SK-N-SH (cell line): Measurements from ENCODE around the gene YWHAH. TPM values are rescaled to one million over a fixed set of nuclear protein-coding genes. Genes with fewer than 3 reads are reported as not detected.

ENCODE experiments used
- CTCF ChIA-PET: fragments of 300-600, 350-600 bp; formaldehyde crosslinking; extraction: SDS; loops from one replicate; lab custom pipeline; 2021; lab: Yijun Ruan, JAX
- POLR2A ChIA-PET: fragments of 350-600 bp; sonication (Branson Sonifier 250); formaldehyde crosslinking; extraction: SDS; loops from one replicate; lab custom pipeline; 2020; ENCODE audit warnings: antibody characterized with exemption, inconsistent platforms; lab: Yijun Ruan, JAX
- DNase-seq: peaks from one replicate; pipeline ENCODE4 v3.0.0; 2012
- H2AFZ ChIP-seq: fragments of 200-600 bp; sonication (generic); 2 replicates; pipeline ENCODE4 v1.8.1; 2016; ENCODE audit warnings: antibody characterized with exemption, mild to moderate bottlenecking, low read depth
- H3F3A ChIP-seq: fragments of 200-600 bp; sonication (generic); replicated peaks from 2 replicates; pipeline ENCODE3; 2016; ENCODE audit warnings: antibody characterized with exemption, mild to moderate bottlenecking; ENCODE audit not compliant: insufficient read depth
- H3K27ac ChIP-seq, 2 experiments: fragments of 200-500 bp in 1 of 2; fragments of 200-600 bp in 1 of 2; sonication (Bioruptor generic) in 1 of 2; sonication (generic), shearing (Covaris generic) in 1 of 2; 2 replicates each; pipeline versions ENCODE4 v1.5.1 to v1.6.1; 2014 to 2016; ENCODE audit warnings: low read depth in 2 of 2, inconsistent platforms in 1 of 2, low read length in 1 of 2, mild to moderate bottlenecking in 1 of 2, mixed read lengths in 1 of 2
- H3K27me3 ChIP-seq: fragments of 200-600 bp; sonication (generic), shearing (Covaris generic); 2 replicates; pipeline ENCODE4 v1.6.1; 2016; ENCODE audit warnings: mixed run types; ENCODE audit not compliant: insufficient read depth
- H3K36me3 ChIP-seq, 2 experiments: fragments of 200-500 bp in 1 of 2; fragments of 200-600 bp in 1 of 2; sonication (Bioruptor generic) in 1 of 2; sonication (generic) in 1 of 2; replicated peaks in 1 of 2; 2 replicates each; pipeline versions ENCODE3 to v1.5.1; 2014 to 2016; ENCODE audit warnings: low read length in 1 of 2, mild to moderate bottlenecking in 1 of 2; ENCODE audit not compliant: insufficient read depth in 2 of 2, control insufficient read depth in 1 of 2
- H3K4me1 ChIP-seq, 2 experiments: fragments of 200-500 bp in 1 of 2; fragments of 200-600 bp in 1 of 2; sonication (Bioruptor generic) in 1 of 2; sonication (generic), shearing (Covaris generic) in 1 of 2; 2 replicates each; pipeline versions ENCODE4 v1.5.1 to v1.6.1; 2014 to 2016; ENCODE audit warnings: low read depth in 1 of 2, low read length in 1 of 2, mixed run types in 1 of 2; ENCODE audit not compliant: insufficient read depth in 2 of 2, control insufficient read depth in 1 of 2
- H3K4me2 ChIP-seq: fragments of 200-600 bp; sonication (generic), shearing (Covaris generic); 2 replicates; pipeline ENCODE4 v1.6.1; 2017; ENCODE audit warnings: mixed run types
- H3K4me3 ChIP-seq, 2 experiments: fragments of 200-500 bp in 1 of 2; fragments of 200-600 bp in 1 of 2; sonication (Bioruptor generic) in 1 of 2; sonication (generic), shearing (Covaris generic) in 1 of 2; 2 replicates each; pipeline versions ENCODE4 v1.5.1 to v1.8.1; 2014 to 2016; ENCODE audit warnings: low read depth in 2 of 2, inconsistent platforms in 1 of 2, low read length in 1 of 2, mild to moderate bottlenecking in 1 of 2, mixed read lengths in 1 of 2, moderate library complexity in 1 of 2
- H3K79me2 ChIP-seq: fragments of 200-600 bp; sonication (generic); 2 replicates; pipeline ENCODE4 v1.8.1; 2017; ENCODE audit warnings: mild to moderate bottlenecking; ENCODE audit not compliant: insufficient read depth
- H3K9ac ChIP-seq: fragments of 200-600 bp; sonication (generic); 2 replicates; pipeline ENCODE4 v1.6.1; 2017; ENCODE audit warnings: mixed run types
- H3K9me2 ChIP-seq: fragments of 200-600 bp; sonication (generic); 2 replicates; pipeline ENCODE4 v1.6.1; 2017; ENCODE audit warnings: mixed run types
- H3K9me3 ChIP-seq: fragments of 200-600 bp; sonication (generic); 2 replicates; pipeline ENCODE4 v1.6.1; 2017; ENCODE audit warnings: mixed run types, mild to moderate bottlenecking, moderate library complexity
- H4K20me1 ChIP-seq: fragments of 200-600 bp; sonication (generic); 2 replicates; pipeline ENCODE4 v1.6.1; 2017; ENCODE audit warnings: mild to moderate bottlenecking, mixed run types; ENCODE audit not compliant: insufficient read depth
- ELF1 ChIP-seq: IDR thresholded peaks from 2 replicates; pipeline ENCODE4 v1.4.0; 2012
- EZH2phosphoT487 ChIP-seq: fragments of 200-600 bp; sonication (generic); IDR thresholded peaks from 2 replicates; pipeline ENCODE4 v1.6.1; 2017; ENCODE audit warnings: low read depth, mixed run types, mild to moderate bottlenecking, antibody characterized with exemption, moderate library complexity, borderline replicate concordance
- FOSL2 ChIP-seq: IDR thresholded peaks from 2 replicates; pipeline ENCODE4 v1.4.0; 2012; ENCODE audit warnings: low read depth, mild to moderate bottlenecking, moderate library complexity, borderline replicate concordance
- FOXJ3 ChIP-seq: sonication (generic); formaldehyde crosslinking; IDR thresholded peaks from 2 replicates; pipeline ENCODE4 v1.5.1; 2020; ENCODE audit warnings: mild to moderate bottlenecking, missing genetic modification reagents
- GATA2 ChIP-seq: sonication (generic); formaldehyde crosslinking; IDR thresholded peaks from 2 replicates; pipeline ENCODE4 v1.5.0; 2020; ENCODE audit warnings: mild to moderate bottlenecking, missing genetic modification reagents
- IRF3 ChIP-seq: fragments of 150-350 bp; IDR thresholded peaks from 2 replicates; pipeline ENCODE4 v1.6.1; 2016; ENCODE audit warnings: mild to moderate bottlenecking, low read depth, low read length
- JUND ChIP-seq: IDR thresholded peaks from 2 replicates; pipeline ENCODE4 v1.4.0; 2012
- MEF2A ChIP-seq: IDR thresholded peaks from 2 replicates; pipeline ENCODE4 v1.4.0; 2012; ENCODE audit warnings: low read depth, borderline replicate concordance
- MXI1 ChIP-seq: IDR thresholded peaks from 2 replicates; pipeline ENCODE4 v1.6.1; 2012; ENCODE audit warnings: mild to moderate bottlenecking, low read depth, low read length, improper control_type of control experiment
- NFIC ChIP-seq: IDR thresholded peaks from 2 replicates; pipeline ENCODE4 v1.4.0; 2012; ENCODE audit warnings: borderline replicate concordance
- POLR2AphosphoS5 ChIP-seq: IDR thresholded peaks from 2 replicates; pipeline ENCODE4 v1.6.1; 2012; ENCODE audit warnings: low read depth, low read length
- RAD21 ChIP-seq: IDR thresholded peaks from 2 replicates; pipeline ENCODE4 v1.6.1; 2012; ENCODE audit warnings: mild to moderate bottlenecking, low read length
- RFX5 ChIP-seq: IDR thresholded peaks from 2 replicates; pipeline ENCODE4 v1.6.1; 2012; ENCODE audit warnings: mild to moderate bottlenecking, improper control_type of control experiment, low read length
- SMC3 ChIP-seq: IDR thresholded peaks from 2 replicates; pipeline ENCODE4 v1.6.1; 2012; ENCODE audit warnings: low read depth, low read length, improper control_type of control experiment
- TEAD4 ChIP-seq: IDR thresholded peaks from 2 replicates; pipeline ENCODE4 v1.4.0; 2012; ENCODE audit warnings: mild to moderate bottlenecking, borderline replicate concordance; ENCODE audit not compliant: insufficient read depth
- USF1 ChIP-seq: IDR thresholded peaks from 2 replicates; pipeline ENCODE4 v1.4.0; 2012; ENCODE audit warnings: low read depth, borderline replicate concordance
- WGBS: methylation state at CpG from one replicate; pipeline ENCODE4 v1.1.6; 2017; ENCODE audit warnings: low lambda C conversion rate; 5-methylcytosine and 5-hydroxymethylcytosine counted together
- polyA plus RNA-seq, 3 experiments: library from polyadenylated mRNA; depleted of rRNA; stranded (reverse); fragments of >200 nt; gene quantifications; 2 replicates each; pipeline ENCODE4 v1.2.3, GENCODE V29; 2012

YWHAH gene
- polyA plus RNA-seq, 1 of the 3 experiments (the other 2 are of a cell fraction), result 102 TPM

GRCh38 chr22:31932863-31933262, 11.5 kb upstream of the YWHAH start:
- Histone ChIP-seq H3K4me2 (no peak overlapping the region), H4K20me1 (no peaks in the 10 kb centered on the region), H3K79me2 (no peaks in the 10 kb centered on the region), H3K9me2 (no peaks in the 10 kb centered on the region), H3K36me3 (no peaks in the 10 kb centered on the region)
- no peak for DNase-seq
- POLR2A ChIA-PET, result no interaction called here
- TF ChIP-seq FOSL2 (no peak), GATA2 (CRISPR knock-in tag) (no peak), MXI1 (no peak), FOXJ3 (CRISPR knock-in tag) (no peak), TEAD4 (no peak), RFX5 (no peak), SMC3 (no peak), POLR2AphosphoS5 (no peak), MEF2A (no peak), JUND (no peak)
- TF ChIP-seq, all 33 proteins: peak for 0
- H3K9ac ChIP-seq, result no peak overlapping the region
- H3K9me3 ChIP-seq, result no peaks in the 10 kb centered on the region
- H3F3A ChIP-seq, result no peaks in the 10 kb centered on the region
- CTCF ChIA-PET, result no interaction called here
- H2AFZ ChIP-seq, result no peak overlapping the region
- no peak overlapping the region for H3K4me3 ChIP-seq
- H3K4me1 ChIP-seq, result peaks cover 0 to 24% of the 10 kb centered on the region in 2 experiments; a peak in 2 of 4 replicates
- H3K27me3 ChIP-seq, result no peaks in the 10 kb centered on the region
- no peak overlapping the region; a peak in 1 of 4 replicates for H3K27ac ChIP-seq
- 84% methylated on average over 4 of the region's 5 CpGs for WGBS

GRCh38 chr22:31933406-31933805, 10.9 kb upstream of the YWHAH start:
- 81% methylated on average over 4 of the region's 6 CpGs for WGBS
- no peak for TF ChIP-seq USF1
- no peak for TF ChIP-seq MXI1
- no peak for TF ChIP-seq NFIC
- TF ChIP-seq EZH2phosphoT487, result no peak
- no peak for TF ChIP-seq ELF1
- no peak for TF ChIP-seq IRF3
- TF ChIP-seq JUND, result no peak
- no peak for TF ChIP-seq RAD21
- TF ChIP-seq RFX5, result no peak
- CTCF ChIA-PET, result no interaction called here
- Histone ChIP-seq H2AFZ (no peak overlapping the region), H3K4me1 (peaks cover 0 to 20% of the 10 kb centered on the region in 2 experiments; a peak in 2 of 4 replicates), H3K36me3 (no peaks in the 10 kb centered on the region), H4K20me1 (no peaks in the 10 kb centered on the region), H3K27me3 (no peaks in the 10 kb centered on the region), H3K4me3 (no peak overlapping the region), H3K9me3 (no peaks in the 10 kb centered on the region), H3K27ac (no peak overlapping the region), H3K79me2 (no peaks in the 10 kb centered on the region), H3K9ac (no peak overlapping the region), H3K4me2 (no peak overlapping the region), H3K9me2 (no peaks in the 10 kb centered on the region), H3F3A (no peaks in the 10 kb centered on the region)
- POLR2A ChIA-PET, result no interaction called here
- no peak for DNase-seq
